ENCODE data around the gene HCFC1. TPM values are rescaled to one million over a fixed set of nuclear protein-coding genes. Genes with fewer than 3 reads are reported as not detected.

Gene HCFC1
- total and polyA plus RNA-seq, 9 of the 15 experiments (the other 6 are each of a cell fraction or from before 2014, with no cell fraction given) = 2.8 to 133 (median 17.1) TPM

DNA sequence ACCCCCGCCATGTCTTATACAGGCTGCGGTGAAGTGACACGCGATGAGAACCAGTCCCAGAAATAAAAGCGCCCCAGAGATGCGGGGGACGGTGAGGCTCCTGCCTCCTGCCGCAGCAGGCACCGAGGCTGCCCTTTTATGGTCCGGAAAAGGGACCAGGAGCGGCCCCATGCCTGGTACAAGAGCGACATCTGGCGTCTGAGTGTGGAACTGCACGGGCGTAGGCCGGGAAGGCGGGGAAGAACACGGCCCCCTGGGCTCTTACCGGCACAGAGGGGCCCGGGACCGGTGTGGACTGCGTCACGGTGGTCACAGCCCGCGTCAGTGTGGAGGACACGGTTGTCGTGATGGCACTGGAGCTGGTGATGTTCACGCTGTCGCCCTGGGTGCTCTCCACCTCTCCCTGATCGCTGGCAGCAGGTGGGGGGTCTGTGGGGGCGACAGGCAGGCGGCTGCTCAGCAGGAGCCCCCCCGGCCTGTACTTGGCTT is 18.2 kb downstream of the HCFC1 start (continued):
- TF ChIP-seq ZNF197 (CRISPR knock-in tag; IDR thresholded peaks at IDR 0.05; ENCODE audit: low read depth) = no peak
- no peak for TF ChIP-seq HDAC2 (IDR thresholded peaks at IDR 0.05)
- TF ChIP-seq MAZ (CRISPR knock-in tag; conservative IDR thresholded peaks at IDR 0.05 in 1 of 2, IDR thresholded peaks at IDR 0.05 in 1 of 2) = peak in 1 of 2 experiments; percentile 16; a peak in 1 of 4 replicates

GRCh38 chrX:153952373-153953026 is 19.1 kb downstream of the HCFC1 start:
- 91% methylated on average over 8 of the region's 32 CpGs for WGBS (ENCODE audit: insufficient coverage, low coverage, missing lambda C conversion rate)
- Histone ChIP-seq H4K20me1 (replicated peaks; ENCODE audit: control insufficient read depth, insufficient read depth, low read length) (no peaks in the 10 kb centered on the region), H3K9me3 (replicated peaks; ENCODE audit: control insufficient read depth, insufficient read depth, low read depth, low read length) (no peaks in the 10 kb centered on the region), H3K27me3 (ENCODE audit: control insufficient read depth in 2 of 2, insufficient read depth in 2 of 2, low read length in 2 of 2) (no peaks in the 10 kb centered on the region), H3K4me1 (replicated peaks in 1 of 2; ENCODE audit: control insufficient read depth in 2 of 2, insufficient read depth in 2 of 2, low read length in 2 of 2) (peaks cover 2 to 56% of the 10 kb centered on the region in 2 experiments; a peak in 3 of 5 replicates), H3K9me1 (ENCODE audit: control insufficient read depth, insufficient read depth, low read length) (no peaks in the 10 kb centered on the region), H3K27ac (ENCODE audit: extremely low read depth, low read depth, low read length) (peak overlapping the region; percentile 64; the same call in 1 of the 3 replicates), H3K9ac (ENCODE audit: insufficient read depth in 1 of 2, low read depth in 2 of 2, low read length in 2 of 2) (peak overlapping the region in 1 of 2 experiments; percentile 26; a peak in 2 of 4 replicates), H3K36me3 (ENCODE audit: control insufficient read depth, insufficient read depth, low read length) (peaks cover 98% of the 10 kb centered on the region), H3K79me2 (ENCODE audit: control insufficient read depth, insufficient read depth, low read length) (peaks cover 9% of the 10 kb centered on the region; the same call in 2 of the 3 replicates), H2AFZ (ENCODE audit: low read depth, low read length) (no peak overlapping the region), H3K4me2 (ENCODE audit: insufficient read depth, low read length) (no peak overlapping the region), H3K4me3 (no peak overlapping the region)
- CTCF ChIA-PET (ENCODE audit: low intra/inter-chr PET ratio) = interaction anchor here (1.2 to 1.3 kb wide), 2 partner anchors 238 to 413 kb away, joined by 3 to 7 read pairs; no protein-coding TSS in a partner anchor
- DNase-seq (ENCODE audit: extremely low read depth in 1 of 4, low spot score in 3 of 4) = no peak
- POLR2A ChIA-PET = interaction anchor here (0.6 to 0.7 kb wide), 3 partner anchors 10 to 349 kb away, joined by 3 read pairs; no protein-coding TSS in a partner anchor
- in situ Hi-C loops (cut with MboI) = no loop called here
- ATAC-seq = no peak
- no peak for FAIRE-seq
- intact Hi-C loops (cut with micrococcal nuclease) = no loop called here
- BruUV-seq (replicated peaks) = no TSS peak
- TF ChIP-seq, protein P1, sequence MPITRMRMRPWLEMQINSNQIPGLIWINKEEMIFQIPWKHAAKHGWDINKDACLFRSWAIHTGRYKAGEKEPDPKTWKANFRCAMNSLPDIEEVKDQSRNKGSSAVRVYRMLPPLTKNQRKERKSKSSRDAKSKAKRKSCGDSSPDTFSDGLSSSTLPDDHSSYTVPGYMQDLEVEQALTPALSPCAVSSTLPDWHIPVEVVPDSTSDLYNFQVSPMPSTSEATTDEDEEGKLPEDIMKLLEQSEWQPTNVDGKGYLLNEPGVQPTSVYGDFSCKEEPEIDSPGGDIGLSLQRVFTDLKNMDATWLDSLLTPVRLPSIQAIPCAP (CRISPR knock-in tag; IDR thresholded peaks at IDR 0.05; ENCODE audit: borderline replicate concordance) = no peak
- TF ChIP-seq SIX5 (IDR thresholded peaks at IDR 0.05; ENCODE audit: borderline replicate concordance in 1 of 2, insufficient read depth in 1 of 2, low read depth in 1 of 2, low read length in 2 of 2) = no peak
- peak; percentile 41 for TF ChIP-seq RBFOX2 (IDR thresholded peaks at IDR 0.05; ENCODE audit: low read depth, low read length)
- TF ChIP-seq, protein P2, sequence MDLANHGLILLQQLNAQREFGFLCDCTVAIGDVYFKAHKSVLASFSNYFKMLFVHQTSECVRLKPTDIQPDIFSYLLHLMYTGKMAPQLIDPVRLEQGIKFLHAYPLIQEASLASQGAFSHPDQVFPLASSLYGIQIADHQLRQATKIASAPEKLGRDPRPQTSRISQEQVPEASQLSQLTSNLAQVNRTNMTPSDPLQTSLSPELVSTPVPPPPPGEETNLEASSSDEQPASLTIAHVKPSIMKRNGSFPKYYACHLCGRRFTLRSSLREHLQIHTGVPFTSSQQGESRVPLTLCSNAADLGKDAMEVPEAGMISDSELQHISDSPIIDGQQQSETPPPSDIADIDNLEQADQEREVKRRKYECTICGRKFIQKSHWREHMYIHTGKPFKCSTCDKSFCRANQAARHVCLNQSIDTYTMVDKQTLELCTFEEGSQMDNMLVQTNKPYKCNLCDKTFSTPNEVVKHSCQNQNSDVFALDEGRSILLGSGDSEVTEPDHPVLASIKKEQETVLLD (IDR thresholded peaks at IDR 0.05) = no peak
- no peak for TF ChIP-seq MYNN (IDR thresholded peaks at IDR 0.05)
- no peak for TF ChIP-seq MYNN (CRISPR knock-in tag; IDR thresholded peaks at IDR 0.05)
- no peak for TF ChIP-seq ZNF644 (tag; IDR thresholded peaks at IDR 0.05; ENCODE audit: low read depth)
- TF ChIP-seq ZNF431 (CRISPR knock-in tag; IDR thresholded peaks at IDR 0.05) = no peak
- no peak for TF ChIP-seq ELF4 (CRISPR knock-in tag; IDR thresholded peaks at IDR 0.05)
- TF ChIP-seq POLR2G (IDR thresholded peaks at IDR 0.05; ENCODE audit: low read depth, low read length) = peak; percentile 72
- TF ChIP-seq SMC3 (conservative IDR thresholded peaks at IDR 0.05; ENCODE audit: insufficient read depth, low read depth, low read length) = no peak
- no peak for TF ChIP-seq ZBTB49 (CRISPR knock-in tag; IDR thresholded peaks at IDR 0.05; ENCODE audit: borderline replicate concordance)
